GM18858 (cell line): ENCODE results near the gene INHBB.
"Not testable (repeated sequence)": the region's sequence is repeated elsewhere in the genome, so short reads cannot be mapped to it uniquely, and the experiment has no call there.

Source experiments
- ATAC-seq: cut with Tn5 transposase; IDR thresholded peaks from one replicate; pipeline ENCODE4 v1.9.1; 2021; ENCODE audit not compliant: unreplicated experiment

Gene INHBB

DNA sequence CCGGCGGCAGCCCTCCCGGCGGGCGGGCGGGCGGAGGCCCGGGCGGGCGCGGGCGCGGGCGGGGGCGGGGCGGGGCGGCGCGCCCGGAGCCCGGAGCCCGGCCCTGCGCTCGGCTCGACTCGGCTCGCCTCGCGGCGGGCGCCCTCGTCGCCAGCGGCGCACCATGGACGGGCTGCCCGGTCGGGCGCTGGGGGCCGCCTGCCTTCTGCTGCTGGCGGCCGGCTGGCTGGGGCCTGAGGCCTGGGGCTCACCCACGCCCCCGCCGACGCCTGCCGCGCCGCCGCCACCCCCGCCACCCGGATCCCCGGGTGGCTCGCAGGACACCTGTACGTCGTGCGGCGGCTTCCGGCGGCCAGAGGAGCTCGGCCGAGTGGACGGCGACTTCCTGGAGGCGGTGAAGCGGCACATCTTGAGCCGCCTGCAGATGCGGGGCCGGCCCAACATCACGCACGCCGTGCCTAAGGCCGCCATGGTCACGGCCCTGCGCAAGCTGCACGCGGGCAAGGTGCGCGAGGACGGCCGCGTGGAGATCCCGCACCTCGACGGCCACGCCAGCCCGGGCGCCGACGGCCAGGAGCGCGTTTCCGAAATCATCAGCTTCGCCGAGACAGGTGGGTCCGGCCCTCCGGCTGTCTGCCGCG is at the start of gene INHBB:
Gene INHBB (plus strand): TSS at position 111 of the 641 bp plus-strand sequence. CDS start 53 bp downstream, at position 164.
- no peak for ATAC-seq

DNA sequence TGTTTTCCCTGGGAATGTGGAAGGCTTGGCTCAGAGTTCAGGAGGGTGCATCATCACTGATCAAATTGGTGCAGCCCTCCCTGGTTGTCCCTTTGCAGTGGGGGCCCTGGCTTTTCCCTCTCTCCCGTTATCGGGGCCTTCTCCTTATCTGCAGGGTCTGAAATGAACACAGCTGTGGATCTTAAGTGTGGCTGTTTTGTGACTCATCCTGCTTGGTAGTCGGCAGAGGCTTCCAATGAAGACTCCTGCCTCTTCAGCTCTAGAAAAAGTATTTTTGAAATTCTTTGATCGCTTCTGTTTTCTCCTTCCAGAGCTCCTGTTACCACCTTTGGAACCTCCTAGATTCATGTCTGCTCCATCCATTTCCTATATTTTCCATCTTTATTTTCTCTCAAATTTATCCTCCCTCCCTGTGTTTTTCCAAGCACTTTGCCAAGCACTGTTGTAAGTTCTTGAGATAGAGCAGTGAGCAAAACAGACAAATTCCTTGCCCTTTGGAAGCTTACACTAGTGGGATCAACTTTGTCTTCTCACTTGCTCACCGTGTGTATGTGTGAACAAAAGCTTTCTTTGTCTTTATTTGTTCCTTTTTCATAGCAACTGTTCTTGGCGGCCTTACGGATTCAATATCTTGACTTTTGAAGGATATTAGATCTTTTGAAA is 47.6 kb upstream of the INHBB start:
- ATAC-seq: no peak

GRCh38 chr2:120299004-120299403 is 46.9 kb upstream of the INHBB start:
- ATAC-seq: no peak

GRCh38 chr2:120299561-120299960 is 46.4 kb upstream of the INHBB start:
- no peak for ATAC-seq

DNA sequence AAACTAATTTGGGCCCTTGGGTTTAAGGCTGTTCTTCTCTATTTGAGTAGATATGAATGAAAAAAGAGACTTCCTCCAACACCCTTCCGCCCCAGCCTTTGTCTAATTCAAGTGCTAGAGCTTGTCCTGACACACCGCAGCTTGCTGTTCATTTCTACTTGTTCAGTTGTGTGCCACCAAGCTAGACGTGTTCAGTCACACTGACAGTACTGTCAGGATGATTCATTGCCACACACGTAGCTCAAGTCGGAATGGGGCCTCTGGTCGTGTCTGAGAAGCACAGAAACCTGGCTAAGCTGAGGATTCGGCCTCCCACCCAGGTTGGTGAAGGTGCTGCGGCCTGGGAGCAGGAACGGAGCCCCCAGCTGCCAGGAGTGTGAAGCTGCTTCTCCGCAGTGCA is 45.6 kb upstream of the INHBB start:
- ATAC-seq: no peak

- no peak for ATAC-seq
These were observed 44.7 kb upstream of the INHBB start for GRCh38 chr2:120301284-120301683.

DNA sequence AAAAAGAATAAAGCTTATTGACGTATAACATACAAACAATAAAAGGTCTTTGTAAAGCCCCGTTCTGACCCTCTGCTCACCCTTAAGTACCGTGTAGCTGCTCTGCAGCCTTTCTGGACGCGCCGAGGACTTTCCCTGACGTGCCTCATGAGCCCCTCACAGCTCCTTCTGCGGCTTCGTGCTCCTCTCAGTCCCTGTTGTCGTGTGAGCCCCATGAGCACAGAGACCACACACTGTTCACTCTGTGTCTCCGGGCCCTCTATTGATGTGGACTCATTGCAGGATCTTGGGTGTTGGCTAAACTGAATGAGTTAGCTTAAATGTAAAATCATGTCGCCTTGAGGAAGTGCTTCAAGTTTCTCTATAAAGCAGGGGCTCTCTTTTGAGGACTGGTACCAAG is 43.6 kb upstream of the INHBB start:
- ATAC-seq: no peak

- ATAC-seq: no peak
These were observed 42.8 kb upstream of the INHBB start for GRCh38 chr2:120303177-120303576.

GRCh38 chr2:120305296-120305695 is 40.6 kb upstream of the INHBB start:
- ATAC-seq: no peak

DNA sequence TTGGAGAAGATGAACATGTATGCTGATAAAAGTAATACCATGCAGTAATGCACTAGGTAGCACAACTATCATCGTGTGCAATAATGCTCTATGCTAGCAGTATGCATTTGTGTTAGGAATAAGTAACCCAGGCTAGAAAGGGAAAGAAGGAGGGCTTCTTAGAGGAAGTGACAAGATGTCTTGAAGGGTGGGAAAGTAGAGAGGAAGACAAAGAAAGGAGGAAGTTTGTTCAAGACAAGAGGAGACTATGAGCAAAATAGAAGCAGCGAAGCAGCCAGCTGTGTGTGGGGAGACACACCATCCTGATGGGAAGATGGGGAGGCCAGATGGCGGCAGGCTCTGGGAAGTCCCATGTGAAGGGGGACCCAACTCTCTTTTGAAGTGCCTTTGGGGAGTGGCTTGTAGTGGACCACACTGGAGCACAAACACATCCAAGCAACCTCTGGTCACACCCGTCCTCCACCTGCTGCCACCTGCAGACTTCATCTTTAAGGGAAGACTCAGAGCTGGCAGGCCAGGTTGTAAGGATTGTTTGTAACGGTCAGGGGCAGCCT is 39.9 kb upstream of the INHBB start:
- no peak for ATAC-seq

GRCh38 chr2:120307482-120307881 is 38.5 kb upstream of the INHBB start:
- no peak for ATAC-seq

DNA sequence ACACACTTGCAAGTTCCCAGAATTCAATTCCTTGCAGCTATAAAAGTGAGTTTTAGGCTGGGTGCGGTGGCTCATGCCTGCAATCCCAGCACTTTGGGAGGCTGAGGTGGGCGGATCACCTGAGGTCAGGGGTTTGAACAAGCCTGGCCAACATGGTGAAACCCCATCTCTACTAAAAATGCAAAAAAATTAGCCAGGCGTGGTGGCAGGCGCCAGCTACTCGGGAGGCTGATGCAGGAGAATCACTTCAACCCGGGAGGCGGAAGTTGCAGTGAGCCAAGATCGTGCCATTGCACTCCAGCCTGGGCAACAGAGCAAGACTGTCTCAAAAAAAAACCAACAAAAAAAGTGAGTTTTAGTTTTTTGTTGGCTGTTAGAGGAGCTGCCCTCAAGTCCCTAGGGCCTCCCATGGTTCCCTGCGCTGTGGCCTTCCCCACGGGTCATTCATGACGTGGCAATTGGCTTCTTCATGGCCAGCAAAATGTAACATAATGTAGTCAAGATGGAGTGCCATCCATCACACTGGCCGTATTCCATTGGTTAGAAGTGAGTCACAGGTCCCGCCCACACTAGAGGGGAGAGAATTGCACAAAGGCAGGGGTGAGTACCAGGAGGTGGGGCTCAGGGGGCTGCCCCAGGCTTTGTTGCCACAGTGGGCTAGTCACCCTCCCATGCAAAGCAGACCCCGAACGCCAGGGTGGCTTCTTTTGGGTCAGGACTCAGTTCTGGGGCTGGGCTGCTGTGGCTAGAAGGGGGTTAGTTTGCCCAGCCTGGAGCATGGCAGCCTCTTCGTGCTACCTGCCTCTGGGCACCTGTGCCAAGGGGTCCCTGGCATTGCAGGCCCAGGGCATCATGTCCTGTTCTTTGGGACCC is 37.7 kb upstream of the INHBB start:
- no peak for ATAC-seq

GRCh38 chr2:120310136-120310535 is 35.8 kb upstream of the INHBB start:
- ATAC-seq: peak; percentile 60

GRCh38 chr2:120310841-120311240 is 35.1 kb upstream of the INHBB start:
- not testable (repeated sequence) for ATAC-seq

- ATAC-seq: no peak
These were observed 33.9 kb upstream of the INHBB start for GRCh38 chr2:120312076-120312475.

DNA sequence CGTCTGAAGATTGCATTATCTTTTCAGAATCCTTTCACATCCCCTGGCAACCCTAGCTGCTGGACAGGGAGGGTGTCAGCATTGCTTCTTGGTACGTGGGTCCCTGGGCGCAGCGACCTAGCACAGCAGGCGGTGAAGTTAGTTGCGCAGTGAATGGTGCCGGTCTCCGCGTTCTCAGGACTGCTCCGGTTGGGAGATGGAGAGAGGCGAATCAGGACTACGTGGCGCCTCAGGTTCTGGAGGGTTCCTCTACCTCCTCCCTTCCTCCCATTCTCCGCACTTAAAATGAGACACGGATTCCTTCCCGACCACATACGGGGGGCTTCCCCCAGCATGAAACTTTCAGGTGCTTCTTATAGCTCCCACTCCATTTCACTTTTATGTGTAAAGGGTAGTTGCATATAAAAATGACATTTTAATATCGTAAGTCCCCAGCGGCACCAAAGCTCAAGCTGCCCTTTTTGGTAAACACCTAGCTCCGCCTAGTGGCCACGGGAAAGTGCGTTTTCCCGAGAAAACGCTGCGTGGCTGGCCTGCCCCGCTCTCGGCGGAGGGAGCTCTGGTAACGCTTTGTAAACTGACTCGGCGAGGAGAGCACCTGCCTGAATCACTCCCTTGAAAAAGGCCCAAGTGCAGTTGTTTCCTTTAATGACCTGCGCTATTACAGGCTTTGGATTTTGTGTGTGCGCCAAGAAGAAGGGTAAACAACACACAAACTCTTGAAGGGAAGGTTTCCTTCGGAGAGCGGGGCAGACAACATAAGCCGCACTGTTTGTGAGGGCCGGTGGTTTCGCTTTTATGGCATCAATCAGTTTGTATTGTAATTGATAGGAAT is 32.9 kb upstream of the INHBB start:
- no peak for ATAC-seq

DNA sequence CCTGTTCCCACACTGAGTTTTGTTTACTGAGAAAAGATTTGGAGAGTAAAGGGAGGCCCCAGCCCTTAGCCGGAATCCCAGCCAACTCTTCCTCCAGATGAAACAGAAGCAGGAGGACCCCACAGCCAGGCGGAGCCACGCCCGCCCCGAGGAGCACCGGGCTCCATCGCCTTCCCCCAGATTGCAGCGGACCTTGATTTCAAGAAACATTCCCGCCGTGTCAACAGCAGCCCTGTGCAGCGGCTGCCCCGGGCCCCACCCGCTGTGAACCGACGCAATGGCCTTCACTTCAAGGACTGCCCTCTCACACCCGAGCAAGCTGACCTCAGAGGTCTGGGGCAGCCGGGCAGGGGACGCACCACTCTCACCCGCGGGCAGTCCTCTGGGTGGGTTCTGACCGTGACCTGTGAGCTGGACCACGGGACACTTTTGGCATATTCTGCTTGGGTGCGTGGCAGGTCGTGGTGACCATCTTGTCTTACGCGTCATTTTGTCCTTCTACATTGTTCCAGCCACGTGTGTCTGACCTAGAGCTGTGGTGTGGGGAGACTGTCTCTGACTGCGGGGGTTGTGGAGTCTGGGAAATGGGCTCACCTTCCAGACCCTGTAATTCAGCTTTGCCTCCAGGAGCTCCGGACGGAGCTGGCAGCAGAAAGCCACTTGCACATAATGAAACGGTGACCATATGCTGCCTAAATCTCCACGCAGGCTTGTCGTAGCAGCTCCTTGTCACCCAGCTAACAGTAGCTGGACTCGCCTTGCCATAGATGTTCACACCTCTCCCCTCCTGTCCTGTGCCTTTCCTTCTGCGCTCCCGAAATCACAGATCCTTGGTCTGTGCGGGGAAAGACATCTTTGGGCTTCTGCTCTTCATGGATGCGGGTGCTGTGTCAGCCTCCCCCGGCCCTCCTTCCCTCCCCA is 32.0 kb upstream of the INHBB start:
- ATAC-seq: no peak

- no peak for ATAC-seq
These were observed 31.1 kb upstream of the INHBB start for GRCh38 chr2:120314690-120315366.
